HCT116 (cell line): ENCODE results near the gene ZNF148. TPM values are rescaled to one million over a fixed set of nuclear protein-coding genes. Genes with fewer than 3 reads are reported as not detected.

ENCODE experiments used
- ATAC-seq: fragments of 200-7000 bp; cut with Tn5 transposase; 2 replicates; pipeline ENCODE4 v1.9.1; 2020; ENCODE audit warnings: mild to moderate bottlenecking, moderate library complexity
- BruUV-seq: library from RNA; stranded (reverse); fragments of 400-500 nt; replicated peaks from 2 replicates; lab custom pipeline; 2021; lab: Mats Ljungman, UMichigan
- CTCF ChIA-PET: fragments of 300-600 bp; sonication (Branson Sonifier 250); formaldehyde crosslinking; loops from one replicate; lab custom pipeline; 2021; ENCODE audit warnings: antibody characterized with exemption; lab: Charles Lee
- POLR2A ChIA-PET: fragments of 300-600, 350-600 bp; sonication (Branson Sonifier 250); formaldehyde crosslinking; loops from one replicate; lab custom pipeline; 2021; ENCODE audit warnings: antibody characterized with exemption; lab: Charles Lee
- RAD21 ChIA-PET, 2 experiments: fragments of 300-600 bp; sonication (Branson Sonifier 250); formaldehyde crosslinking; loops; one replicate each; lab custom pipeline; 2023; ENCODE audit warnings: low total read pairs in 2 of 2; ENCODE audit not compliant: uncharacterized antibody in 2 of 2, unreplicated experiment in 2 of 2, low non-redundant PET in 1 of 2; lab: Charles Lee
- DNase-seq: peaks from one replicate; pipeline ENCODE4 v3.0.0-alpha.2; 2010; ENCODE audit warnings: low read depth, low spot score
- H2AFZ ChIP-seq: fragments of 200-600 bp; shearing (Covaris generic), sonication (generic); 2 replicates; pipeline ENCODE4 v1.6.1; 2017; ENCODE audit warnings: low read depth, mixed run types, mixed read lengths, antibody characterized with exemption, low read length; ENCODE audit not compliant: poor library complexity, severe bottlenecking
- H3K27ac ChIP-seq: 2 replicates; pipeline ENCODE4 v1.5.1; 2012; ENCODE audit warnings: low read depth, low read length
- H3K27me3 ChIP-seq: fragments of 200-600 bp; sonication (generic); 2 replicates; pipeline ENCODE4 v1.6.1; 2016; ENCODE audit warnings: mixed run types, low read length, mixed read lengths; ENCODE audit not compliant: insufficient read depth
- H3K36me3 ChIP-seq, 2 experiments: fragments of 200-500 bp in 1 of 2; fragments of 200-600 bp in 1 of 2; sonication (Bioruptor generic) in 1 of 2; sonication (generic) in 1 of 2; 2 replicates each; pipeline versions ENCODE4 v1.5.1 to v1.6.1; 2014 to 2016; ENCODE audit warnings: low read length in 2 of 2, inconsistent platforms in 1 of 2, mixed read lengths in 1 of 2, mixed run types in 1 of 2; ENCODE audit not compliant: insufficient read depth in 2 of 2, control insufficient read depth in 1 of 2
- H3K4me1 ChIP-seq, 2 experiments: fragments of 200-600 bp in 1 of 2; sonication (generic) in 1 of 2; 2 replicates each; pipeline versions ENCODE4 v1.5.1 to v1.6.1; 2012 to 2017; ENCODE audit warnings: low read length in 2 of 2, inconsistent platforms in 1 of 2, mild to moderate bottlenecking in 1 of 2, mixed read lengths in 1 of 2, mixed run types in 1 of 2, moderate library complexity in 1 of 2; ENCODE audit not compliant: insufficient read depth in 2 of 2, control insufficient read depth in 1 of 2
- H3K4me2 ChIP-seq: fragments of 200-600 bp; sonication (generic); 2 replicates; pipeline ENCODE4 v1.6.1; 2017; ENCODE audit warnings: mixed run types, low read length, mixed read lengths
- H3K4me3 ChIP-seq, 2 experiments: fragments of 200-600 bp in 1 of 2; sonication (generic) in 1 of 2; replicated peaks in 1 of 2; 2 replicates each; pipeline ENCODE4 v1.5.1; 2011 to 2016; ENCODE audit warnings: low read length in 2 of 2, control low read depth in 1 of 2, low read depth in 1 of 2, mild to moderate bottlenecking in 1 of 2, mixed read lengths in 1 of 2, mixed run types in 1 of 2
- H3K79me2 ChIP-seq: fragments of 200-600 bp; sonication (generic); 2 replicates; pipeline ENCODE4 v1.6.1; 2017; ENCODE audit warnings: mild to moderate bottlenecking, mixed run types, low read length, moderate library complexity, mixed read lengths; ENCODE audit not compliant: insufficient read depth
- H3K9ac ChIP-seq: fragments of 200-600 bp; sonication (generic); 2 replicates; pipeline ENCODE4 v1.6.1; 2016; ENCODE audit warnings: low read length, mixed read lengths
- H3K9me2 ChIP-seq: fragments of 200-600 bp; sonication (generic), shearing (Covaris generic); 2 replicates; pipeline ENCODE4 v1.6.1; 2017; ENCODE audit warnings: mixed run types, mild to moderate bottlenecking, moderate library complexity; ENCODE audit not compliant: insufficient read depth
- H3K9me3 ChIP-seq, 2 experiments: fragments of 200-500 bp in 1 of 2; fragments of 200-600 bp in 1 of 2; sonication (Bioruptor generic) in 1 of 2; sonication (generic) in 1 of 2; 2 replicates each; pipeline ENCODE4 v1.6.1; 2014 to 2017; ENCODE audit warnings: low read length in 2 of 2, mixed read lengths in 2 of 2, inconsistent platforms in 1 of 2, low read depth in 1 of 2, mild to moderate bottlenecking in 1 of 2, mixed run types in 1 of 2, moderate library complexity in 1 of 2; ENCODE audit not compliant: control insufficient read depth in 1 of 2, insufficient read depth in 1 of 2
- H4K20me1 ChIP-seq: fragments of 200-600 bp; sonication (generic), shearing (Covaris generic); 2 replicates; pipeline ENCODE4 v1.6.1; 2017; ENCODE audit warnings: mixed run types, mild to moderate bottlenecking, moderate library complexity; ENCODE audit not compliant: insufficient read depth
- EGR1 ChIP-seq: IDR thresholded peaks from 2 replicates; pipeline ENCODE4 v1.6.1; 2012; ENCODE audit warnings: low read depth
- POLR2A ChIP-seq: IDR thresholded peaks from 2 replicates; pipeline ENCODE4 v1.7.0; 2011; ENCODE audit warnings: borderline replicate concordance; ENCODE audit not compliant: insufficient read depth, insufficient read length; ENCODE audit errors: extremely low read depth
- POLR2AphosphoS5 ChIP-seq: IDR thresholded peaks from 2 replicates; pipeline ENCODE4 v1.6.1; 2011; ENCODE audit warnings: mild to moderate bottlenecking, low read depth, low read length, moderate library complexity
- RAD21 ChIP-seq: IDR thresholded peaks from 2 replicates; pipeline ENCODE4 v1.6.1; 2012; ENCODE audit warnings: low read depth, mild to moderate bottlenecking
- SP1 ChIP-seq: IDR thresholded peaks from 2 replicates; pipeline ENCODE4 v1.6.1; 2012; ENCODE audit warnings: low read depth
- ZFX ChIP-seq: fragments of 450-650 bp; IDR thresholded peaks from 2 replicates; pipeline ENCODE4 v1.6.1; 2017
- intact Hi-C: fragments of 100-400 bp; cut with micrococcal nuclease; formaldehyde crosslinking; loops from 2 replicates; pipeline ENCODE4 v1.10.0; 2022
- total RNA-seq: library from RNA; stranded (reverse); gene quantifications from one replicate; pipeline ENCODE4 v1.2.1, GENCODE V29; 2021; ENCODE audit not compliant: unreplicated experiment
- TF ChIP-seq, protein P1 (sequence below): IDR thresholded peaks from 2 replicates; pipeline ENCODE4 v1.6.1; 2011; ENCODE audit warnings: mild to moderate bottlenecking, low read length, moderate library complexity; ENCODE audit not compliant: insufficient replicate concordance; ENCODE audit errors: extremely low read depth
- TF ChIP-seq, protein P2 (sequence below): IDR thresholded peaks from 2 replicates; pipeline ENCODE4 v1.6.1; 2012

The ZNF148 gene
- total RNA-seq, 1 experiment from 2014 or later: 35.0 TPM

DNA sequence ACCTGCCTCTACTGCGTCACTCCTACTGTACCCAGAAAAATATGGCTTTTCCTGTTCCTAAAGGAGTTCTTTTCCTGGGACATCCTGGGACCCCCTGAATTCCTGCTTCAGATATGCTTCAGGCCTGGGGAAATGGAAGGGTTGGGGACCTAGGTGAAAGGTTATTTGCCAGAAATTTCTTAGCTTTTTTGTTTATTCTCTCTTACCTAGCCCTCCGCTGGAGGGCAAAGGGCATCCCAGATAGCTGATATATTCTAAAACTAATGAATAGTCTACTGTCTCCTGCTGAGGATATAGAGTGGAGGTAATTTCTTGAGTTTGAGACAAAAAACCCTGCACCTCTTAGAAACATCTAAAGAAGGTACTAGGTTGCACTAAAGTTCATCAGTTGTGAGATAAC, 3.6 kb upstream of the ZNF148 start:
- Histone ChIP-seq H3K9me3 (no peaks in the 10 kb centered on the region), H3K79me2 (peaks cover 18% of the 10 kb centered on the region), H3K4me2 (no peak overlapping the region), H4K20me1 (no peaks in the 10 kb centered on the region), H3K4me1 (peaks cover 9 to 26% of the 10 kb centered on the region in 2 experiments), H3K9ac (no peak overlapping the region), H3K27ac (no peak overlapping the region), H3K27me3 (no peaks in the 10 kb centered on the region), H3K4me3 (no peak overlapping the region), H3K36me3 (no peaks in the 10 kb centered on the region), H2AFZ (no peak overlapping the region), H3K9me2 (no peaks in the 10 kb centered on the region)
- no TSS peak for BruUV-seq
- POLR2A ChIA-PET: no interaction called here
- DNase-seq (no peak), ATAC-seq (no peak)
- CTCF ChIA-PET: no interaction called here
- RAD21 ChIA-PET: no interaction called here
- TF ChIP-seq POLR2AphosphoS5: no peak
- no peak for TF ChIP-seq EGR1
- TF ChIP-seq SP1: no peak
- TF ChIP-seq, protein P1, sequence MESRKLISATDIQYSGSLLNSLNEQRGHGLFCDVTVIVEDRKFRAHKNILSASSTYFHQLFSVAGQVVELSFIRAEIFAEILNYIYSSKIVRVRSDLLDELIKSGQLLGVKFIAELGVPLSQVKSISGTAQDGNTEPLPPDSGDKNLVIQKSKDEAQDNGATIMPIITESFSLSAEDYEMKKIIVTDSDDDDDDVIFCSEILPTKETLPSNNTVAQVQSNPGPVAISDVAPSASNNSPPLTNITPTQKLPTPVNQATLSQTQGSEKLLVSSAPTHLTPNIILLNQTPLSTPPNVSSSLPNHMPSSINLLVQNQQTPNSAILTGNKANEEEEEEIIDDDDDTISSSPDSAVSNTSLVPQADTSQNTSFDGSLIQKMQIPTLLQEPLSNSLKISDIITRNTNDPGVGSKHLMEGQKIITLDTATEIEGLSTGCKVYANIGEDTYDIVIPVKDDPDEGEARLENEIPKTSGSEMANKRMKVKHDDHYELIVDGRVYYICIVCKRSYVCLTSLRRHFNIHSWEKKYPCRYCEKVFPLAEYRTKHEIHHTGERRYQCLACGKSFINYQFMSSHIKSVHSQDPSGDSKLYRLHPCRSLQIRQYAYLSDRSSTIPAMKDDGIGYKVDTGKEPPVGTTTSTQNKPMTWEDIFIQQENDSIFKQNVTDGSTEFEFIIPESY: no peak
- TF ChIP-seq RAD21: no peak
- TF ChIP-seq, protein P2, sequence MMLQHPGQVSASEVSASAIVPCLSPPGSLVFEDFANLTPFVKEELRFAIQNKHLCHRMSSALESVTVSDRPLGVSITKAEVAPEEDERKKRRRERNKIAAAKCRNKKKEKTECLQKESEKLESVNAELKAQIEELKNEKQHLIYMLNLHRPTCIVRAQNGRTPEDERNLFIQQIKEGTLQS: no peak
- TF ChIP-seq ZFX: no peak
- TF ChIP-seq POLR2A: no peak
- intact Hi-C loops: no loop called here
